Esophagus squamous epithelium (tissue), 4 donors: ENCODE results near the gene TMEM9B.

Experiments
- CTCF ChIP-seq, 6 experiments: fragments of 450-650 bp in 4 of 6; fragments of 200-600 bp in 2 of 6; sonication (generic) in 2 of 6; IDR thresholded peaks; one replicate each; pipeline ENCODE4 v1.5.1; 2016 to 2019; ENCODE audit warnings: antibody characterized with exemption in 6 of 6, mild to moderate bottlenecking in 4 of 6, moderate library complexity in 4 of 6
- POLR2A ChIP-seq, 4 donors: fragments of 450-650 bp; IDR thresholded peaks; one replicate each; pipeline ENCODE4 v1.6.1; 2017; ENCODE audit warnings: antibody characterized with exemption in 4 of 4, mild to moderate bottlenecking in 4 of 4, moderate library complexity in 3 of 4

GRCh38 chr11:8930456-8931175 is 33.6 kb downstream of the TMEM9B start:
- TF ChIP-seq CTCF (IDR thresholded peaks at IDR 0.05) (no peak), POLR2A (IDR thresholded peaks at IDR 0.05) (no peak)
